Jurkat, Clone E6-1 (cell line): ENCODE measurements around the gene THSD8. TPM values are rescaled to one million over a fixed set of nuclear protein-coding genes. Genes with fewer than 3 reads are reported as not detected.

Experiments
- DNase-seq: peaks from one replicate; pipeline ENCODE4 v3.0.0-alpha.2; 2011; ENCODE audit warnings: low read depth, low spot score
- H3K4me3 ChIP-seq: 2 replicates; pipeline ENCODE4 v1.5.1; 2011; ENCODE audit warnings: mild to moderate bottlenecking, low read length, control low read depth, moderate library complexity
- polyA plus RNA-seq: library from polyadenylated mRNA; unstranded; fragments of >200 nt; gene quantifications from one replicate; pipeline ENCODE4 v1.2.1, GENCODE V29; 2012; ENCODE audit warnings: missing spikeins; ENCODE audit not compliant: insufficient read length, insufficient read depth

The THSD8 gene
- 89.2 TPM for polyA plus RNA-seq

GRCh38 chr19:12801466-12802266 lies at the start of gene THSD8, which contains the start of gene PRDX2:
Gene THSD8 (plus strand): TSS chr19:12802069. CDS start chr19:12802072, 3 bp downstream.
Gene PRDX2 (minus strand): TSS chr19:12801800. CDS start chr19:12801261, 539 bp downstream.
- no peak for DNase-seq
- H3K4me3 ChIP-seq, result peak within 1 kb of the TSS; percentile 83

GRCh38 chr19:12754465-12755196 lies 47.2 kb upstream of the THSD8 start:
- no peak for DNase-seq
- no peak overlapping the region for H3K4me3 ChIP-seq

GRCh38 chr19:12756150-12756883 lies 45.6 kb upstream of the THSD8 start:
- no peak for DNase-seq
- no peak overlapping the region for H3K4me3 ChIP-seq

GRCh38 chr19:12757544-12758274 lies 44.2 kb upstream of the THSD8 start:
- peak overlapping the region; percentile 27 for H3K4me3 ChIP-seq
- DNase-seq, result no peak

- DNase-seq, result no peak
- H3K4me3 ChIP-seq, result no peak overlapping the region
Observed at GRCh38 chr19:12759686-12760085, 42.2 kb upstream of the THSD8 start.

GRCh38 chr19:12763100-12763499 lies 38.8 kb upstream of the THSD8 start:
- H3K4me3 ChIP-seq, result no peak overlapping the region
- no peak for DNase-seq

- no peak for DNase-seq
- no peak overlapping the region for H3K4me3 ChIP-seq
Observed at GRCh38 chr19:12764698-12765097, 37.2 kb upstream of the THSD8 start.

GRCh38 chr19:12766051-12766521 lies 35.8 kb upstream of the THSD8 start:
- peak overlapping the region; percentile 47 for H3K4me3 ChIP-seq
- DNase-seq, result no peak

- no peak overlapping the region for H3K4me3 ChIP-seq
Observed at GRCh38 chr19:12767150-12767549, 34.7 kb upstream of the THSD8 start.

GRCh38 chr19:12767666-12768065 lies 34.2 kb upstream of the THSD8 start:
- DNase-seq, result no peak
- no peak overlapping the region for H3K4me3 ChIP-seq

More at GRCh38 chr19:12767150-12767549, 34.7 kb upstream of the THSD8 start:
- DNase-seq, result no peak

- peak overlapping the region; percentile 36 for H3K4me3 ChIP-seq
- DNase-seq, result peak; percentile 78
Observed at GRCh38 chr19:12769689-12770088, 32.2 kb upstream of the THSD8 start.

GRCh38 chr19:12770922-12771321 lies 30.9 kb upstream of the THSD8 start:
- no peak for DNase-seq

GRCh38 chr19:12772323-12772722 lies 29.5 kb upstream of the THSD8 start:
- no peak for DNase-seq
- no peak overlapping the region for H3K4me3 ChIP-seq

More at GRCh38 chr19:12770922-12771321, 30.9 kb upstream of the THSD8 start:
- H3K4me3 ChIP-seq, result no peak overlapping the region

- DNase-seq, result no peak
- H3K4me3 ChIP-seq, result no peak overlapping the region
Observed at GRCh38 chr19:12773571-12773970, 28.3 kb upstream of the THSD8 start.

- DNase-seq, result no peak
- peak within 1 kb of the TSS; percentile 72 for H3K4me3 ChIP-seq
Observed at GRCh38 chr19:12774588-12775555, 27.0 kb upstream of the THSD8 start, which contains the start of gene HOOK2. Gene HOOK2 (minus strand): TSS chr19:12775552. CDS start chr19:12775449, 103 bp downstream.

GRCh38 chr19:12777217-12778016 lies 24.5 kb upstream of the THSD8 start:
- DNase-seq, result no peak
- H3K4me3 ChIP-seq, result peak overlapping the region; percentile 73
